ENCODE results near the gene GPS2.

DNA sequence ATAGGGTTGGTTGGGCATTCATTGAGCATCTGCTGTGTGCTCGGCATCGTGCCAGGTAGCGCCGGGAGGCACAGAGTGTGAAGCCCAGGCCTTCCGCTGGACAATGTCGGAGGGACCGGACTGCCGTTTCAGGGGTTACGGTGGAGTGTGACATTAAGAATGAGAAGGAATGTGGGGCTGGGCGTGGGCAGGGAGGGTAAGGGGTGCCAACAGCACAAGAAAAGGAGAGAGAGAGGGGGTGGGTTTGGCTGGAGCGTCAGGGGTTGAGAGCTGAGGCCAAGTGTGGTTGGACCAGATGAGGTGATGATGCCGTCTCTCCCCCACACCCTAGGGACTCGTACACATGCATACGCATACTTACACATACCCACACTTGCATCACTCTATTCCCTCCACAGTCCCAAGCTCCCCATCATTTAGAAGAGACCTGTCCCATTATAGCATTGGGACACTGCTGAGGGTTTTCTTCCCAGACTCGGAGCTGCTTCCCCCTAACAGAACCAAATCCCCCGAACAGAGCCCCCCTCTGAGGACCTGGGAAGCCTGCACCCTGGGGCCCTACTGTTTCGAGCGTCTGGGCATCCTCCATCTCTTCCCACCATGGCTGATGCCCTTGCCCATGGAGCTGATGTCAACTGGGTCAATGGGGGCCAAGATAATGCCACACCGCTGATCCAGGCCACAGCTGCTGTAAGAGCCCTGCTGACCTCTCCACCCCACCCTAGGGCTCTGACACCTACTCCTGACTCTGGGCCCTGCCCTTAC, 33.5 kb upstream of the GPS2 start:
- TF ChIP-seq, protein P1, sequence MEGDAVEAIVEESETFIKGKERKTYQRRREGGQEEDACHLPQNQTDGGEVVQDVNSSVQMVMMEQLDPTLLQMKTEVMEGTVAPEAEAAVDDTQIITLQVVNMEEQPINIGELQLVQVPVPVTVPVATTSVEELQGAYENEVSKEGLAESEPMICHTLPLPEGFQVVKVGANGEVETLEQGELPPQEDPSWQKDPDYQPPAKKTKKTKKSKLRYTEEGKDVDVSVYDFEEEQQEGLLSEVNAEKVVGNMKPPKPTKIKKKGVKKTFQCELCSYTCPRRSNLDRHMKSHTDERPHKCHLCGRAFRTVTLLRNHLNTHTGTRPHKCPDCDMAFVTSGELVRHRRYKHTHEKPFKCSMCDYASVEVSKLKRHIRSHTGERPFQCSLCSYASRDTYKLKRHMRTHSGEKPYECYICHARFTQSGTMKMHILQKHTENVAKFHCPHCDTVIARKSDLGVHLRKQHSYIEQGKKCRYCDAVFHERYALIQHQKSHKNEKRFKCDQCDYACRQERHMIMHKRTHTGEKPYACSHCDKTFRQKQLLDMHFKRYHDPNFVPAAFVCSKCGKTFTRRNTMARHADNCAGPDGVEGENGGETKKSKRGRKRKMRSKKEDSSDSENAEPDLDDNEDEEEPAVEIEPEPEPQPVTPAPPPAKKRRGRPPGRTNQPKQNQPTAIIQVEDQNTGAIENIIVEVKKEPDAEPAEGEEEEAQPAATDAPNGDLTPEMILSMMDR (IDR thresholded peaks at IDR 0.05; ENCODE audit: low read length): no peak
- TF ChIP-seq EZH2 (optimal IDR thresholded peaks at IDR 0.05; ENCODE audit: low read depth, low read length): no peak
